HG03097 (cell line): ENCODE measurements around the gene MACROD2.

Experiments
- ATAC-seq: cut with Tn5 transposase; IDR thresholded peaks from one replicate; pipeline ENCODE4 v1.9.1; 2021; ENCODE audit not compliant: unreplicated experiment, low FRiP score

MACROD2 gene

DNA sequence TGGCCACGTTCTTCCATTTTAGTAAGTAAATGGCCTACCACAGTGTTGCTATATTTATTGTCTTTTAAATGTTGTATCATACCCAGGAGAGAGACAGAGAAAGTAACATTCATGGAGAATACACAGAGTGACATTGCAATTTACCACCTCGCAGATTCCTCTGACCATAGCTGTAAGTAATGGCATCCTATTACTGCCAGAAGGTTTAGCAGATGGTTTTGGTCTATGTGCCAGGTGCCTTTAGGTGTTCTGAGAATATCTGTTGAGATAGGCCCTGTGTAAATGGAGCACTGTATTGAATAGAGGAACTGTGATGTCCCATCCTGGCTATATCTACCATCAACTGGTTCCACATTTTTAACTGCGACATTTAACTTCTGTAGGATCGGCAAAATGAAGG lies 2018.3 kb downstream of the MACROD2 start:
- ATAC-seq = no peak

- ATAC-seq = no peak
Observed at GRCh38 chr20:16014436-16014835, 2019.1 kb downstream of the MACROD2 start.

DNA sequence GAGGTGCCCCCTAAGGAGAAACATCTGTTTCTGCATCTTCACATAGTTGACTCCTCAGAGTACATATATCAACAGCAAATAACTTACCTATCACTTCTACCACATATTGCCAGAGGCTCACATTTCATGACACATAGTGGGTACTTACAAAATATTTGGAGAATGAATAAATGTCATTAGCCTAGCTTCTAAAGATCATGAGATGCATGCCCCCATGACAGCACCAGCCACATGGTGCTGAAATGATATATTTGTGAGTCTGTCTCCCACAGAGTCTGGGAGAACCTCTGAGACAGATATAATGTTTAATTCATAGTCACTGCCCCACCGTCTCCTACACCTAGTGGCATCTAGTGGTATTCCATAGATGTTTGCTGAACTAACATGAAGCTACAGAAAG lies 2022.3 kb downstream of the MACROD2 start:
- no peak for ATAC-seq

GRCh38 chr20:16018881-16019280 lies 2023.6 kb downstream of the MACROD2 start:
- ATAC-seq = no peak

- no peak for ATAC-seq
Observed at GRCh38 chr20:16020971-16021370, 2025.7 kb downstream of the MACROD2 start.

DNA sequence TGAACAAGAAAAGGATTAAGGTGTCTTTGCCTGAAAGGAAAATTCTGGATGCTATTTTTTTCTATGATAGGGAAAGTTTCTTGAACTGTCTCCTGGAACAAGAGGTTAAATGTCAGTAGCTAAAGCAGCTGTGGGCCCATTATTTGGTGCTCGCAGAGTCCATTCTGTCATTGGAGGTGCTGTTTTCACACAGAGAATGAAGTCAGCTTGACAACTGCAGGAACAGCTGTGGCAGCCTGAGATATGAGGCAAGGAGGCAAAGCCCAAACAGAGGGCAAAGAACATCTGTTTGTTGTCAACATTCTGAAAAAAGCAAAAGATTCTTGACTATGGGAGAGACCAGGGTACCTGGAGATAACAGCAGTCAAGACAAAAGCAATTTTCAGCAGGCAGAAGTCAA lies 2029.8 kb downstream of the MACROD2 start:
- ATAC-seq = no peak

GRCh38 chr20:16027686-16028085 lies 2032.4 kb downstream of the MACROD2 start:
- ATAC-seq = no peak

DNA sequence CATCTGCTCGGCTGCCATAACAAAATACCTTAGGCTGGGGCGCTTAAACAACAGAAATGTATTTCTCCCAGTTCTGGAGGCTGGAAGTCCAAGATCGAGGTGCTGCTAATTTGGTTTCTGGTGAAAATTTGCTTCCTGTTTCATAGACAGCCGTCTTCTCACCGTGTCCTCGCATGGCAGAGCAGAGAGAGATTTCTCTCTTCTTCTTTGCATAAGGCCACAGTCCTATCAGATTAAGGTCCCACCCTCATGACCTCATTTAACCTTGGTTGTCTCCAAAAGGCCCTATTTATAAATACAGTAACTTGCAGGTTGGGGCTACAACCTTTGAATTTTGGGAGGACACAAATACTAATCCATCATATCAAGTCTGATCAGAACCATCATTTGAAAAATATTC lies 2033.6 kb downstream of the MACROD2 start:
- ATAC-seq = no peak

GRCh38 chr20:16030253-16030652 lies 2034.9 kb downstream of the MACROD2 start:
- ATAC-seq = no peak

GRCh38 chr20:16035576-16035975 lies 2040.3 kb downstream of the MACROD2 start:
- ATAC-seq = no peak

- no peak for ATAC-seq
Observed at GRCh38 chr20:16036331-16036730, 2041.0 kb downstream of the MACROD2 start.

DNA sequence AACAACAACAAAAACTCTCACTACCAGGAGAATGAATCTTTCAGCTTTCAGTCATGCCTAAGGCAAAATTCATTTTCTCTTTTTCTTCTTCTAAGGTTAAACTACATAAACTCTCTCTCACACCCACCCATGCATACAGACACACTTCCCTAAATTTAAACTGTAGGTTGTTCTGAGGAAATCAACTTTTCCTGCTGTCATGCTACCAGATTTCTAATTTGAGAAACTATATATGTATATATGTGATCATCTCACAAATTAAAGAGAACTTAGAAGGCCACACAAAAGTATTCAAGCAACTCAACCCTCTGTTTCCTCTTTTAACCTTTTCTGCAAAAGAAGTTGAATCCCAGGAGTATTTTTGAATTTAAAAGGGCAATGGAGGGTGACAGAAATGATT lies 2045.4 kb downstream of the MACROD2 start:
- ATAC-seq = no peak

DNA sequence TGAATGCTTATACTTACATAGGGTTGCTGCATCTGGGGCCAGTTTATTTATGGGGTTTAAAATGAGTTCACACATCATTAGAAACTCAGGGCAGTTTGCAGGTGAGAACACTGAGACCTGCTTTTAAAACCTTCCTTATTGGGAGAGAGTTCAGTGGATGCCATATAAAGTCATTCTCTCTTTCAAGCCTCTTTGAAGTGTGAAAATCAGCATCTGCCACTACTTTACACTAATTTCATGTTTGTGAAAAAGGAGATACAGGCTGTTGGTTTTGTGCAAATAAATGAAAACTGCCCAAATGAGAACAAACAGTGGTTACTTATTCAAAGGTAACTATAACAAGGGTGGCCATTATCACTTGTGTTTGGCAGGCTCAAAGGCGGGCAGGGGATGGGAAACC lies 2047.4 kb downstream of the MACROD2 start:
- ATAC-seq = no peak

DNA sequence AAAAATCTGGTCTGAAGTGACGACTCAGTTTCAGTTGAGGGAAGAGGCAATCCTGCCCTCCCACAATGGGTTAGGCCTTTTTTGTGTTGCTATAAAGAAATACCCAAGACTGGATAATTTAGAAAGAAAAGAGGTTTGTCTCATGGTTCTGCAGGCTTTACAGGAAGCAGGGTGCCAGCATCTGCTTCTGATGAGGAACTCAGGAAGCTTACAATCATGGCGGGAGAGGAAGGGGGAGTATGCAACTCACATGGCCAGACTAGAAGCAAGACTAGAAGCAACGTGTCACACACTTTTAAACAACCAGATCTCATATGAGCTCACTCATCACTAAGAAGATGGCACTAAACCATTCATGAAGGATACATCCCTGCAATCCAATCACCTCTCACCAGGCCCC lies 2048.6 kb downstream of the MACROD2 start:
- ATAC-seq = no peak

DNA sequence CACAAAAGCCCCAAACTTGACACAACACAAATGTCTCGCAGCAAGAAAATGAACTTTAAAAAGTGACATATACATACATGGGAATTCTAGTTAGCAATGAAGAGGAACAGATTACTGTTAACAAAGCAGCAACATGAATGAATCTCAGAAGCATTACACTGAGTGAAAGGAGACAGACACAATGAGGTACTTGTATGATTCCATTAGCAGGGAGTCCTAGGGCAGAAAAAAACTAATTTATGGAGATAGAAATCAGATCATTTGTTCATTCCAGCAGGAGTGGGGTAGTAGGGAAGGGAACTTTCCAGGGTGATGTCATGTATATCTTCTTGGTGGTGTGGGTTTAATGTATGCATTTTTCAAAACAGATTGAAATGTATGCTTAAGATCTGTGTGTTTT lies 2053.6 kb downstream of the MACROD2 start:
- ATAC-seq = no peak

DNA sequence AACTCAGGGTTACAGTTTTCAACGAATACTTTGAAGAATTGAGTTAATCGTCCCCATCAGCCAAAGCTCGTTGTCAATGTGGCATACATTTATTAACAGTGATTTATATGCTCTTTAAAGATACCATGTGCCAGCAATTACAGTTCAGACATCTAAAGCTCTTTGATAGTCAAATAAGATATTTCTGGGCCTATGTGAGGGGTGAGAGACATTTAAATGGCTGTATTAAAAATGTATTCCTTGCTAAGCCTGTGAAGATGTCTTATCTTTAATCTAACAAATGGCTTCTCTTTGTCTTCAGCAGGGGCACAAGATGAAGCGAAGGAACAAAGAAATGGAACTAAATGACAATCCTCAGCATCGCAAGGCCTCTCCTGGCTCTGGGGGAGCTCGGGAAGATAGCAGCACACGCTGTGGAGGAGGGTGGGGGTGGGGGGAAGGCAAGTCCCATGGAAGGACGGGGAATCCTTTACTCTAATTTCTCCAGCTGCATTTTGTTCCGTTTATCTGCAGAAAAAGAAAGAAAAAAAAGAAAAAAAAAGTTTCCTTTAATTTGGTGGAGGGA lies 2054.3 kb downstream of the MACROD2 start:
- ATAC-seq = no peak

DNA sequence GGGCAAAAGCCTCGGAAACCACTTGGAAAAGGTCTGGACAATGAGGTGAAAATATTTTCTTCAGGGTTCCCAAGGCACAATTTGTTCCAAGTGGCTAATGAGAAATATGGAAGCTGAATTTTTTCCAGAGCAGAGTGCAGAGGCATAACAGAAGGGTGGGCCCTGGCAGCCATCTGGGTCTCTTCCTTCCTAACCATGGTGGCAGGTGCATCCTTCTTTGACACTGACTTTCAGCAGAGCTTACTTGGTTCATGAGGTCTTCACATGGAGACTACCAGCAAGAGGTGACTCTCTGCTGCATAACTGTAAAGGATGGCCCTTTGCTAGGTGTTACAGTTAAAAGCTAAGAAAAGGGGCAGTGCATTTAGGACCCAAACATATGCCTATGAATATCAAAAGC lies 2055.1 kb downstream of the MACROD2 start:
- ATAC-seq = no peak

- ATAC-seq = no peak
Observed at GRCh38 chr20:16051968-16052367, 2056.7 kb downstream of the MACROD2 start.

- ATAC-seq = no peak
Observed at GRCh38 chr20:16052456-16052855, 2057.1 kb downstream of the MACROD2 start.

DNA sequence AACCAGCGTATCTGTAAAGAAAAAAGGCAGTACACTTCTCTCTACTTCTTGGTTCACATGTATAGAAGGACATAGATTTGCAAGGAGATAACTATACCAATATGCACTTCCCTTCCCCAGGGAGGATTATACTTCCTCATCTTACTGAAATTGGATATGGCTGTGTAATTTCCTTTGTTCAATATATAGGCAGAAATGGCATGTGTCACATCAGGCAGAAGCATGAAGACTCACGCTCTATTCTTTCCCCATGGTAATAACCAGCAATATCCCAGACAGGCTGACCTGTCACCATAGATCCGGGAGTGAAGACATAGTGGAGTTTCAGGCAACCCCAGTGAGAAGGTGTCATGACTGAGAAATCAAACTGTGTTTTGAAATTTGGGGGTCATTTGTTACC lies 2059.7 kb downstream of the MACROD2 start:
- no peak for ATAC-seq

- no peak for ATAC-seq
Observed at GRCh38 chr20:16057651-16058050, 2062.3 kb downstream of the MACROD2 start.

DNA sequence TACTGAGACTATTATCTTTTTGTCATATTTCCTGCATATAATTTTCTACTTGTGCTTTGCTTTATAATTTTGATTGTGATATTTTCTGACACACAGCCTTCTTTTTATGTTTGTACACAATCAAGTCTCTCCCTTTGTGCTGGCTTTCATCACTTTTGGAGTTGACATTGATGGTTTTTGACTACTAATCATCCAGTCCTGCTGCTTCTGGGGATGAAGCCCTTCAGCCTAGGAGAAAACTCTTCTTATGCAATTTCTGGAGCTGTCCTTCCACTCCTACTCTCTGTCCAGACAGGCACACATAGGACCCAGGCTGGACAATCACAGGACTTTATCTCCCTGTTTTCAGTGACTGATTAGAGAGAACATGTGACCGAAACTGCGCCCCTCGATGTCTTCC lies 2063.0 kb downstream of the MACROD2 start:
- ATAC-seq = no peak

DNA sequence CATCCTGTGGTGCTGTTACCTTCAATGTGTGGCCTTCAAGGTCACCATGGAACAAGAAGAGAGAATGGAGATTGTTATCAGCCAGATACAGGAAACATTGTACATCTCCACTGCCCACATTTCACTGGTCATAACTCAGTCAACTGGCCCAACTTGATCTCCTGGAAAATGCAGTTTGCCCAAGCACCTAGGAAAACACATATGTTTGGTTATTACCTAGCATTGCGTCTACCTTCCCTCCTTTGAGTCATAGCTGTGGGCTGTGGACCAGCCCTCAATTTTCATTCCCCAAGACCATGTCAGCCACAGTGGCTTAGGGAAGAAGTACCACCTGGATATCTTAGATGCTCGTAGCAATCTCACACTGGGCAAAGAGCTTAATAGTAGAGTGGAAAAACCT lies 2064.5 kb downstream of the MACROD2 start:
- no peak for ATAC-seq
